ENCODE data around the gene KRTAP10-2. TPM values are rescaled to one million over a fixed set of nuclear protein-coding genes. Genes with fewer than 3 reads are reported as not detected.
"Not testable (repeated sequence)": the region's sequence is repeated elsewhere in the genome, so short reads cannot be mapped to it uniquely, and the experiment has no call there.

The KRTAP10-2 gene
- total and polyA plus RNA-seq, 2 donors (not counting 1 experiment from before 2014, with no cell fraction given) = not detected

DNA sequence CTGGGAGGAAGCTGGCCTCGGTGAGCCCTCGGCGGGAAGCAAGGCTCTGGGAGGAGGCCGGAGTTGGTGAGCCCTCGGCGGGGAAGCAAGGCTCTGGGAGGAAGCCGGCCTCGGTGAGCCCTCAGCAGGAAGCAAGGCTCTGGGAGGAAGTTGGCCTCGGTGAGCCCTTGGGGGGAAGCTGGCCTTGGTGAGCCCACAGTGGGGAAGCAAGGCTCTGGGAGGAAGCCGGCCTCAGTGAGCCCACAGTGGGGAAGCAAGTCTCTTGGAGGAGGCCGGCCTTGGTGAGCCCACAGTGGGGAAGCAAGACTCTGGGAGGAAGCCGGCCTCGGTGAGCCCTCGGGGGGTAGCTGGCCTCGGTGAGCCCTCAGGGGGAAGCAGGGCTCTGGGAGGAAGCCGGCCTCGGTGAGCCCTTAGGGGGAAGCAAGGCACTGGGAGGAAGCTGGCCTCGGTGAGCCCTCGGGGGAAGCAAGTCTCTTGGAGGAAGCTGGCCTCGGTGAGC is 47.4 kb downstream of the KRTAP10-2 start:
- H3K27ac ChIP-seq (ENCODE audit: insufficient read depth, low read length) = no peak overlapping the region
- no peaks in the 10 kb centered on the region for H4K20me1 ChIP-seq (ENCODE audit: control insufficient read depth, extremely low read depth, insufficient read depth, low read length)
- no peaks in the 10 kb centered on the region for H3K4me1 ChIP-seq (ENCODE audit: control insufficient read depth, extremely low read depth, insufficient read depth, low read length)
- TF ChIP-seq CTCF (conservative IDR thresholded peaks at IDR 0.05 in 1 of 2, IDR thresholded peaks at IDR 0.05 in 1 of 2; ENCODE audit: low read depth in 1 of 2, low read length in 2 of 2) (no peak), EZH2 (IDR thresholded peaks at IDR 0.05; ENCODE audit: low read length, missing control alignments) (no peak)
- no peak overlapping the region for H3K4me2 ChIP-seq (ENCODE audit: extremely low read depth, insufficient read depth, low read length)
- H3K4me3 ChIP-seq (replicated peaks in 1 of 4; ENCODE audit: control extremely low read depth in 1 of 4, insufficient read depth in 1 of 4, low read depth in 3 of 4, low read length in 4 of 4) = no peak overlapping the region
- H3K36me3 ChIP-seq (ENCODE audit: control insufficient read depth, insufficient read depth, low read length) = no peaks in the 10 kb centered on the region
- H3K27me3 ChIP-seq (ENCODE audit: control insufficient read depth, insufficient read depth, low read length) = no peaks in the 10 kb centered on the region
- H3K79me2 ChIP-seq (ENCODE audit: control insufficient read depth, insufficient read depth, low read length) = no peaks in the 10 kb centered on the region
- no peak overlapping the region for H2AFZ ChIP-seq (ENCODE audit: low read length)
- H3K9me3 ChIP-seq (ENCODE audit: control insufficient read depth, insufficient read depth, low read depth, low read length) = no peaks in the 10 kb centered on the region
- no peak overlapping the region for H3K9ac ChIP-seq (ENCODE audit: insufficient read depth, low read length)
- no peak for DNase-seq (ENCODE audit: low read depth in 2 of 2)

DNA sequence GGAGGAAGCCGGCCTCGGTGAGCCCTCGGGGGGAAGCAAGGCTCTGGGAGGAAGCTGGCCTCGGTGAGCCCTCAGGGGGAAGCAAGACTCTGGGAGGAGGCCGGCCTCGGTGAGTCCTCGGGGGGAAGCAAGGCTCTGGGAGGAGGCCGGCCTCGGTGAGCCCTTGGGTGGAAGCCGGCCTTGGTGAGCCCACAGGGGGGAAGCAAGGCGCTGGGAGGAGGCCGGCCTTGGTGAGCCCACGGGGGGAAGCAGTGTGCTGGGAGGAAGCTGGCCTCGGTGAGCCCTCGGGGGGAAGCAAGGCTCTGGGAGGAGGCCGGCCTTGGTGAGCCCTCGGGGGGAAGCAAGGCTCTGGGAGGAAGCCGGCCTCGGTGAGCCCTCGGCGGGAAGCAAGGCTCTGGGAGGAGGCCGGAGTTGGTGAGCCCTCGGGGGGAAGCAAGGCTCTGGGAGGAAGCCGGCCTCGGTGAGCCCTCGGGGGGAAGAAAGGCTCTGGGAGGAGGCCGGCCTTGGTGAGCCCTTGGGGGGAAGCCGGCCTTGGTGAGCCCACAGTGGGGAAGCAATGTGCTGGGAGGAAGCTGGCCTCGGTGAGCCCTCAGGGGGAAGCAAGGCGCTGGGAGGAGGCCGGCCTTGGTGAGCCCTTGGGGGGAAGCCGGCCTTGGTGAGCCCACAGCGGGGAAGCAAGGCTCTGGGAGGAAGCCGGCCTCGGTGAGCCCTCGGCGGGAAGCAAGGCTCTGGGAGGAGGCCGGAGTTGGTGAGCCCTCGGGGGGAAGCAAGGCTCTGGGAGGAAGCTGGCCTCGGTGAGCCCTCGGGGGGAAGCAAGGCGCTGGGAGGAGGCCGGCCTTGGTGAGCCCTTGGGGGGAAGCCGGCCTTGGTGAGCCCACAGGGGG is 48.1 kb downstream of the KRTAP10-2 start:
- H2AFZ ChIP-seq (ENCODE audit: low read length); H3K79me2 ChIP-seq (ENCODE audit: control insufficient read depth, insufficient read depth, low read length); H3K36me3 ChIP-seq (ENCODE audit: control insufficient read depth, insufficient read depth, low read length); H3K9me3 ChIP-seq (ENCODE audit: control insufficient read depth, insufficient read depth, low read depth, low read length); H4K20me1 ChIP-seq (ENCODE audit: control insufficient read depth, extremely low read depth, insufficient read depth, low read length); DNase-seq (ENCODE audit: low read depth in 2 of 2); H3K27me3 ChIP-seq (ENCODE audit: control insufficient read depth, insufficient read depth, low read length); H3K9ac ChIP-seq (ENCODE audit: insufficient read depth, low read length); H3K4me2 ChIP-seq (ENCODE audit: extremely low read depth, insufficient read depth, low read length); H3K27ac ChIP-seq (ENCODE audit: insufficient read depth, low read length); H3K4me3 ChIP-seq (replicated peaks in 1 of 4; ENCODE audit: control extremely low read depth in 1 of 4, insufficient read depth in 1 of 4, low read depth in 3 of 4, low read length in 4 of 4); H3K4me1 ChIP-seq (ENCODE audit: control insufficient read depth, extremely low read depth, insufficient read depth, low read length): not testable (repeated sequence)

- no peaks in the 10 kb centered on the region for H4K20me1 ChIP-seq (ENCODE audit: control insufficient read depth, extremely low read depth, insufficient read depth, low read length)
- H3K27me3 ChIP-seq (ENCODE audit: control insufficient read depth, insufficient read depth, low read length) = no peaks in the 10 kb centered on the region
- H3K4me3 ChIP-seq (replicated peaks in 1 of 4; ENCODE audit: control extremely low read depth in 1 of 4, insufficient read depth in 1 of 4, low read depth in 3 of 4, low read length in 4 of 4) = no peak overlapping the region
- no peaks in the 10 kb centered on the region for H3K4me1 ChIP-seq (ENCODE audit: control insufficient read depth, extremely low read depth, insufficient read depth, low read length)
- no peaks in the 10 kb centered on the region for H3K9me3 ChIP-seq (ENCODE audit: control insufficient read depth, insufficient read depth, low read depth, low read length)
- DNase-seq (ENCODE audit: low read depth in 2 of 2) = no peak
- no peak overlapping the region for H3K27ac ChIP-seq (ENCODE audit: insufficient read depth, low read length)
- H3K9ac ChIP-seq (ENCODE audit: insufficient read depth, low read length) = no peak overlapping the region
- H3K36me3 ChIP-seq (ENCODE audit: control insufficient read depth, insufficient read depth, low read length) = no peaks in the 10 kb centered on the region
- no peak for TF ChIP-seq CTCF (conservative IDR thresholded peaks at IDR 0.05 in 1 of 2, IDR thresholded peaks at IDR 0.05 in 1 of 2; ENCODE audit: low read depth in 1 of 2, low read length in 2 of 2)
- H2AFZ ChIP-seq (ENCODE audit: low read length) = no peak overlapping the region
- H3K4me2 ChIP-seq (ENCODE audit: extremely low read depth, insufficient read depth, low read length) = no peak overlapping the region
- no peaks in the 10 kb centered on the region for H3K79me2 ChIP-seq (ENCODE audit: control insufficient read depth, insufficient read depth, low read length)
Observed at GRCh38 chr21:44502171-44502958, 48.9 kb downstream of the KRTAP10-2 start.

Other genes starting within 250 kb of the KRTAP10-2 start
- gene CFAP410, start 212.1 kb downstream of the KRTAP10-2 start, total RNA-seq = 6.9 and 7.1 TPM in 2 replicates
- 2.3 and 4.9 TPM in 2 replicates for gene CFAP410, start 212.1 kb downstream of the KRTAP10-2 start, polyA plus RNA-seq
- not detected in 2 replicates for gene TRPM2, start 197.9 kb downstream of the KRTAP10-2 start, total RNA-seq
- gene TRPM2, start 197.9 kb downstream of the KRTAP10-2 start, polyA plus RNA-seq = not detected in 2 replicates
- gene LRRC3, start 96.0 kb downstream of the KRTAP10-2 start, total RNA-seq = 0.26 and 0.50 TPM in 2 replicates
- 0.43 and 0.52 TPM in 2 replicates for gene LRRC3, start 96.0 kb downstream of the KRTAP10-2 start, polyA plus RNA-seq
- not detected in 2 replicates for gene KRTAP10-1, start 11.3 kb downstream of the KRTAP10-2 start, total RNA-seq
- not detected in 2 replicates for gene KRTAP10-1, start 11.3 kb downstream of the KRTAP10-2 start, polyA plus RNA-seq
- not detected in 2 replicates for gene KRTAP10-3, start 7.3 kb upstream of the KRTAP10-2 start, total RNA-seq
- not detected in 2 replicates for gene KRTAP10-3, start 7.3 kb upstream of the KRTAP10-2 start, polyA plus RNA-seq
- gene KRTAP10-4, start 22.2 kb upstream of the KRTAP10-2 start, total RNA-seq = not detected in 2 replicates
- gene KRTAP10-4, start 22.2 kb upstream of the KRTAP10-2 start, polyA plus RNA-seq = not detected in 2 replicates
- gene KRTAP10-5, start 29.1 kb upstream of the KRTAP10-2 start, total RNA-seq = not detected in 2 replicates
- not detected in 2 replicates for gene KRTAP10-5, start 29.1 kb upstream of the KRTAP10-2 start, polyA plus RNA-seq
- gene KRTAP10-6, start 41.0 kb upstream of the KRTAP10-2 start, total RNA-seq = not detected in 2 replicates
- gene KRTAP10-6, start 41.0 kb upstream of the KRTAP10-2 start, polyA plus RNA-seq = not detected in 2 replicates
- gene KRTAP10-7, start 49.1 kb upstream of the KRTAP10-2 start, total RNA-seq = not detected in 2 replicates
- gene KRTAP10-7, start 49.1 kb upstream of the KRTAP10-2 start, polyA plus RNA-seq = not detected in 2 replicates
- gene KRTAP10-8, start 60.6 kb upstream of the KRTAP10-2 start, total RNA-seq = not detected in 2 replicates
- not detected in 2 replicates for gene KRTAP10-8, start 60.6 kb upstream of the KRTAP10-2 start, polyA plus RNA-seq
- not detected in 2 replicates for gene KRTAP10-9, start 75.6 kb upstream of the KRTAP10-2 start, total RNA-seq
- gene KRTAP10-9, start 75.6 kb upstream of the KRTAP10-2 start, polyA plus RNA-seq = not detected in 2 replicates
- not detected in 2 replicates for gene KRTAP10-10, start 85.9 kb upstream of the KRTAP10-2 start, total RNA-seq
- not detected in 2 replicates for gene KRTAP10-10, start 85.9 kb upstream of the KRTAP10-2 start, polyA plus RNA-seq
- gene KRTAP10-11, start 94.9 kb upstream of the KRTAP10-2 start, total RNA-seq = not detected in 2 replicates
- gene KRTAP10-11, start 94.9 kb upstream of the KRTAP10-2 start, polyA plus RNA-seq = not detected in 2 replicates
- not detected in 2 replicates for gene KRTAP12-4, start 103.2 kb upstream of the KRTAP10-2 start, total RNA-seq
- not detected in 2 replicates for gene KRTAP12-4, start 103.2 kb upstream of the KRTAP10-2 start, polyA plus RNA-seq
- gene KRTAP12-3, start 106.4 kb upstream of the KRTAP10-2 start, total RNA-seq = not detected in 2 replicates
- gene KRTAP12-3, start 106.4 kb upstream of the KRTAP10-2 start, polyA plus RNA-seq = not detected in 2 replicates
- gene KRTAP12-2, start 115.4 kb upstream of the KRTAP10-2 start, total RNA-seq = not detected in 2 replicates
- gene KRTAP12-2, start 115.4 kb upstream of the KRTAP10-2 start, polyA plus RNA-seq = not detected in 2 replicates
- gene KRTAP12-1, start 130.7 kb upstream of the KRTAP10-2 start, total RNA-seq = not detected in 2 replicates
- not detected in 2 replicates for gene KRTAP12-1, start 130.7 kb upstream of the KRTAP10-2 start, polyA plus RNA-seq
- gene KRTAP10-12, start 145.7 kb upstream of the KRTAP10-2 start, total RNA-seq = not detected in 2 replicates
- not detected in 2 replicates for gene KRTAP10-12, start 145.7 kb upstream of the KRTAP10-2 start, polyA plus RNA-seq
- not detected in 2 replicates for gene TSPEAR, start 160.1 kb upstream of the KRTAP10-2 start, total RNA-seq
- gene TSPEAR, start 160.1 kb upstream of the KRTAP10-2 start, polyA plus RNA-seq = not detected in 2 replicates

All from fibroblast of lung (primary cell).